Regular cardiac myocyte (primary cell): ENCODE measurements around the gene CHAF1A. TPM values are rescaled to one million over a fixed set of nuclear protein-coding genes. Genes with fewer than 3 reads are reported as not detected.

Experiments
- total RNA-seq: library from RNA; depleted of rRNA; stranded (reverse); fragments of >200 nt; gene quantifications from 2 replicates; pipeline ENCODE4 v1.2.3, GENCODE V29; 2014

CHAF1A gene
- 3.9 and 33.7 TPM in 2 replicates for total RNA-seq

GRCh38 chr19:4402171-4403004, at the start of gene CHAF1A:
Gene CHAF1A, plus strand, starts transcription at chr19:4402640. Its CDS starts 123 bp downstream, at chr19:4402763.

GRCh38 chr19:4400135-4400936, 2.1 kb upstream of the CHAF1A start, which contains the start of gene SH3GL1:
Gene SH3GL1, minus strand, starts transcription at chr19:4400547. Its CDS starts 179 bp downstream, at chr19:4400368.

GRCh38 chr19:4457654-4458395, 55.4 kb downstream of the CHAF1A start, which contains the start of gene UBXN6:
Gene UBXN6, minus strand, starts transcription at chr19:4457794. Its CDS starts 97 bp downstream, at chr19:4457697.

GRCh38 chr19:4472174-4472974, 69.9 kb downstream of the CHAF1A start, which contains the start of gene HDGFL2:
Gene HDGFL2, plus strand, starts transcription at chr19:4472297. Its CDS starts 54 bp downstream, at chr19:4472351.

Other genes starting within 250 kb of the CHAF1A start
- gene CREB3L3, start 249.0 kb upstream of the CHAF1A start, total RNA-seq: not detected in 2 replicates
- 9.0 and 16.3 TPM in 2 replicates for gene SIRT6, start 220.1 kb upstream of the CHAF1A start, total RNA-seq
- gene ANKRD24, start 220.0 kb upstream of the CHAF1A start, total RNA-seq: 1.2 and 2.3 TPM in 2 replicates
- 0.19 and 0.28 TPM in 2 replicates for gene EBI3, start 173.1 kb upstream of the CHAF1A start, total RNA-seq
- gene YJU2, start 155.6 kb upstream of the CHAF1A start, total RNA-seq: 9.0 and 16.1 TPM in 2 replicates
- gene SHD, start 123.4 kb upstream of the CHAF1A start, total RNA-seq: not detected in 2 replicates
- not detected in 2 replicates for gene TMIGD2, start 100.3 kb upstream of the CHAF1A start, total RNA-seq
- gene FSD1, start 98.0 kb upstream of the CHAF1A start, total RNA-seq: 4.5 and 12.8 TPM in 2 replicates
- gene STAP2, start 63.8 kb upstream of the CHAF1A start, total RNA-seq: 2.3 and 5.6 TPM in 2 replicates
- gene MPND, start 59.1 kb upstream of the CHAF1A start, total RNA-seq: 3.8 and 4.5 TPM in 2 replicates
- 25.7 and 56.7 TPM in 2 replicates for gene SH3GL1, start 2.1 kb upstream of the CHAF1A start, total RNA-seq
- gene UBXN6, start 55.2 kb downstream of the CHAF1A start, total RNA-seq: 78.4 and 90.2 TPM in 2 replicates
- gene HDGFL2, start 69.7 kb downstream of the CHAF1A start, total RNA-seq: 38.6 and 69.4 TPM in 2 replicates
- gene PLIN4, start 115.8 kb downstream of the CHAF1A start, total RNA-seq: 0.28 TPM in 1 of 2 replicates, not detected in the other
- gene PLIN5, start 132.6 kb downstream of the CHAF1A start, total RNA-seq: not detected in 2 replicates
- gene LRG1, start 137.4 kb downstream of the CHAF1A start, total RNA-seq: not detected in 2 replicates
- 0.56 and 0.58 TPM in 2 replicates for gene SEMA6B, start 157.0 kb downstream of the CHAF1A start, total RNA-seq
- gene TNFAIP8L1, start 236.9 kb downstream of the CHAF1A start, total RNA-seq: 2.8 and 5.0 TPM in 2 replicates